PC-3 (cell line): ENCODE results near the gene FTO. TPM values are rescaled to one million over a fixed set of nuclear protein-coding genes. Genes with fewer than 3 reads are reported as not detected.

Experiments used
- ATAC-seq: fragments of 200-7000 bp; cut with Tn5 transposase; 2 replicates; pipeline ENCODE4 v1.9.1; 2020; ENCODE audit warnings: mild to moderate bottlenecking, moderate library complexity
- BruUV-seq: library from RNA; stranded (reverse); fragments of 400-500 nt; replicated peaks from 2 replicates; lab custom pipeline; 2021; lab: Mats Ljungman, UMichigan
- CTCF ChIA-PET: fragments of 300-600 bp; sonication (Branson Sonifier 250); formaldehyde crosslinking; loops from one replicate; lab custom pipeline; 2022; ENCODE audit warnings: antibody characterized with exemption; lab: Charles Lee
- POLR2A ChIA-PET: fragments of 300-600 bp; sonication (Branson Sonifier 250); formaldehyde crosslinking; loops from one replicate; lab custom pipeline; 2022; ENCODE audit warnings: antibody characterized with exemption; ENCODE audit not compliant: unreplicated experiment; lab: Charles Lee
- DNase-seq: peaks from one replicate; pipeline ENCODE4 v3.0.0-alpha.2; 2015
- H2AFZ ChIP-seq: fragments of 300-600 bp; sonication (generic); 2 replicates; pipeline ENCODE4 v1.6.0; 2016; ENCODE audit warnings: antibody characterized with exemption, low read length
- H3F3A ChIP-seq: fragments of 300-600 bp; sonication (generic); one replicate; pipeline ENCODE4 v1.6.0; 2017; ENCODE audit warnings: antibody characterized with exemption, low read length, control low read depth, mild to moderate bottlenecking; ENCODE audit not compliant: unreplicated experiment
- H3K27ac ChIP-seq: fragments of 300-600 bp; sonication (generic); 2 replicates; pipeline ENCODE4 v1.5.1; 2016; ENCODE audit warnings: mild to moderate bottlenecking, low read length
- H3K27me3 ChIP-seq: fragments of 300-600 bp; sonication (generic); 2 replicates; pipeline ENCODE4 v1.6.1; 2016; ENCODE audit warnings: low read length, mixed read lengths
- H3K36me3 ChIP-seq: fragments of 300-600 bp; sonication (generic); 2 replicates; pipeline ENCODE4 v1.6.1; 2016; ENCODE audit warnings: low read depth, mixed run types, low read length, mixed read lengths
- H3K4me1 ChIP-seq: fragments of 300-600 bp; sonication (generic); 2 replicates; pipeline ENCODE4 v1.5.1; 2016; ENCODE audit warnings: low read length; ENCODE audit not compliant: insufficient read depth
- H3K4me2 ChIP-seq: fragments of 300-600 bp; sonication (generic); 2 replicates; pipeline ENCODE4 v1.6.0; 2016; ENCODE audit warnings: low read length
- H3K4me3 ChIP-seq: fragments of 300-600 bp; sonication (generic); 2 replicates; pipeline ENCODE4 v1.5.1; 2016; ENCODE audit warnings: mild to moderate bottlenecking, low read length, mixed read lengths
- H3K79me2 ChIP-seq: fragments of 300-600 bp; sonication (generic); 2 replicates; pipeline ENCODE4 v1.6.1; 2017; ENCODE audit warnings: low read length, mixed read lengths
- H3K9ac ChIP-seq: fragments of 300-600 bp; sonication (generic); 2 replicates; pipeline ENCODE4 v1.6.0; 2016; ENCODE audit warnings: mild to moderate bottlenecking, low read length
- H3K9me2 ChIP-seq: fragments of 300-600 bp; sonication (generic); replicated peaks from 2 replicates; pipeline ENCODE4 v1.6.1; 2016; ENCODE audit warnings: mixed run types, low read length, mixed read lengths
- H3K9me3 ChIP-seq: fragments of 300-600 bp; sonication (generic); 2 replicates; pipeline ENCODE4 v1.6.1; 2016; ENCODE audit warnings: low read length, mixed read lengths
- H4K20me1 ChIP-seq: fragments of 300-600 bp; sonication (generic); 2 replicates; pipeline ENCODE4 v1.6.1; 2016; ENCODE audit warnings: low read length, mixed read lengths
- CTCF ChIP-seq: fragments of 300-600 bp; sonication (generic); conservative IDR thresholded peaks from 2 replicates; pipeline ENCODE4 v1.5.1; 2017; ENCODE audit warnings: antibody characterized with exemption, low read depth, mild to moderate bottlenecking, low read length
- EZH2 ChIP-seq: fragments of 300-600 bp; sonication (generic); IDR thresholded peaks from one replicate; pipeline ENCODE4 v1.6.1; 2017; ENCODE audit warnings: antibody characterized with exemption, mild to moderate bottlenecking, low read length; ENCODE audit not compliant: unreplicated experiment
- EZH2phosphoT487 ChIP-seq: fragments of 300-600 bp; sonication (generic); IDR thresholded peaks from 2 replicates; pipeline ENCODE4 v1.6.1; 2018; ENCODE audit warnings: mild to moderate bottlenecking, antibody characterized with exemption, low read length, borderline replicate concordance
- intact Hi-C: fragments of 100-400 bp; cut with micrococcal nuclease; formaldehyde crosslinking; loops from 2 replicates; pipeline ENCODE4 v1.9.0; 2023
- total RNA-seq: library from RNA; depleted of rRNA; stranded (reverse); fragments of >200 nt; gene quantifications from 2 replicates; pipeline ENCODE4 v1.2.3, GENCODE V29; 2014

FTO gene
- total RNA-seq, 1 experiment from 2014 or later: 27.0 TPM

DNA sequence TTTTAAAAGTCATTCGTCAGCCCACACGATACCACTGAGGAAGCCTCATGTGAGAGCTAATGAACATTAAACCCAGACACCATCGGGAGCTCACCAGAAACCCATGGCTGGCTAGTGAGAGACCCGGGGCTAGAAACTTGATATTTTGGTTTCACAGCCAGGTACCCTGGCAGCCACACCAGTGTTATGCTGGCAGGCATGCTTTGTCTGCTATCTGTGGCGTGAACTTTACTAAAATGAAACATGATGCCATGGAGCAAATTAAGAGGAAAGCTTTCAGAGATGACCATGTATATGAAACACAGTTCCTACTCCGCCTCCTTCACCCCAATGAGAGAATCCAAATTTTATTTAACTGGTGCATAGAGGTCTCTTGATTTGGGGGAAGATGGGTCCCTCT, 291.4 kb downstream of the FTO start:
- no peak overlapping the region for H3K27ac ChIP-seq
- H3K36me3 ChIP-seq: no peaks in the 10 kb centered on the region
- H3K4me3 ChIP-seq: no peak overlapping the region
- H3K9ac ChIP-seq: no peak overlapping the region
- TF ChIP-seq EZH2phosphoT487 (no peak), EZH2 (no peak), CTCF (no peak)
- ChIA-PET CTCF (no interaction called here), POLR2A (no interaction called here)
- H3K4me1 ChIP-seq: no peaks in the 10 kb centered on the region
- no peaks in the 10 kb centered on the region for H3K27me3 ChIP-seq
- DNase-seq (no peak), ATAC-seq (no peak)
- no peaks in the 10 kb centered on the region for H3K9me3 ChIP-seq
- H3K4me2 ChIP-seq: no peak overlapping the region
- H3K9me2 ChIP-seq: no peaks in the 10 kb centered on the region
- no peaks in the 10 kb centered on the region for H4K20me1 ChIP-seq
- H3K79me2 ChIP-seq: no peaks in the 10 kb centered on the region
- BruUV-seq: no TSS peak
- no peak overlapping the region for H2AFZ ChIP-seq
- no peaks in the 10 kb centered on the region for H3F3A ChIP-seq
- intact Hi-C loops: no loop called here

GRCh38 chr16:53996961-53997360, 293.0 kb downstream of the FTO start:
- no peak overlapping the region for H3K4me3 ChIP-seq
- BruUV-seq: no TSS peak
- no peaks in the 10 kb centered on the region for H3K9me3 ChIP-seq
- no peaks in the 10 kb centered on the region for H4K20me1 ChIP-seq
- H3K79me2 ChIP-seq: no peaks in the 10 kb centered on the region
- POLR2A ChIA-PET: no interaction called here
- intact Hi-C loops: no loop called here
- H3K9ac ChIP-seq: no peak overlapping the region
- TF ChIP-seq EZH2 (no peak), CTCF (no peak), EZH2phosphoT487 (no peak)
- H2AFZ ChIP-seq: no peak overlapping the region
- H3F3A ChIP-seq: no peaks in the 10 kb centered on the region
- no peak overlapping the region for H3K27ac ChIP-seq
- ATAC-seq: no peak
- CTCF ChIA-PET: no interaction called here
- DNase-seq: no peak
- no peaks in the 10 kb centered on the region for H3K27me3 ChIP-seq
- H3K4me2 ChIP-seq: no peak overlapping the region
- H3K4me1 ChIP-seq: no peaks in the 10 kb centered on the region
- no peaks in the 10 kb centered on the region for H3K36me3 ChIP-seq
- H3K9me2 ChIP-seq: no peaks in the 10 kb centered on the region

GRCh38 chr16:53998024-53998810, 294.3 kb downstream of the FTO start:
- H3K27ac ChIP-seq: no peak overlapping the region
- H2AFZ ChIP-seq: no peak overlapping the region
- H3K4me3 ChIP-seq: no peak overlapping the region
- no peaks in the 10 kb centered on the region for H3K79me2 ChIP-seq
- no peak overlapping the region for H3K4me2 ChIP-seq
- no peak for TF ChIP-seq EZH2phosphoT487
- no peak for TF ChIP-seq EZH2
- no peak for TF ChIP-seq CTCF
- POLR2A ChIA-PET: no interaction called here
- no peaks in the 10 kb centered on the region for H3K9me2 ChIP-seq
- no peaks in the 10 kb centered on the region for H3K9me3 ChIP-seq
- H3K27me3 ChIP-seq: no peaks in the 10 kb centered on the region
- no TSS peak for BruUV-seq
- no peaks in the 10 kb centered on the region for H3F3A ChIP-seq
- intact Hi-C loops: no loop called here
- ATAC-seq (no peak), DNase-seq (no peak)
- no peaks in the 10 kb centered on the region for H3K4me1 ChIP-seq
- no peak overlapping the region for H3K9ac ChIP-seq
- no peaks in the 10 kb centered on the region for H4K20me1 ChIP-seq
- CTCF ChIA-PET: no interaction called here
- no peaks in the 10 kb centered on the region for H3K36me3 ChIP-seq
